Measurements from ENCODE around the gene TMEM186. TPM values are rescaled to one million over a fixed set of nuclear protein-coding genes. Genes with fewer than 3 reads are reported as not detected.

TMEM186 gene
- total and polyA plus RNA-seq, 9 of the 15 experiments (the other 6 are each of a cell fraction or from before 2014, with no cell fraction given): 10.1 to 33.4 (median 16.4) TPM

GRCh38 chr16:8808009-8808408, 10.6 kb upstream of the TMEM186 start (continued):
- no peak for TF ChIP-seq NFYB (IDR thresholded peaks at IDR 0.05; ENCODE audit: extremely low read depth, insufficient read length)
- TF ChIP-seq TAF9B (IDR thresholded peaks at IDR 0.05; ENCODE audit: partially characterized antibody): no peak
- TF ChIP-seq ELF4 (CRISPR knock-in tag; IDR thresholded peaks at IDR 0.05): no peak
- no peak for TF ChIP-seq ZC3H11A (IDR thresholded peaks at IDR 0.05; ENCODE audit: low read depth, low read length)
- no peak for TF ChIP-seq ARID3B (CRISPR knock-in tag; IDR thresholded peaks at IDR 0.05; ENCODE audit: borderline replicate concordance)
- no peak for TF ChIP-seq MEIS2 (IDR thresholded peaks at IDR 0.05; ENCODE audit: partially characterized antibody)

- no peaks in the 10 kb centered on the region; a peak in 1 of 5 replicates for H3K4me1 ChIP-seq (replicated peaks in 1 of 2; ENCODE audit: control insufficient read depth in 2 of 2, insufficient read depth in 2 of 2, low read length in 2 of 2)
- DNase-seq (ENCODE audit: extremely low read depth in 1 of 4, low spot score in 3 of 4) (no peak), ATAC-seq (no peak), FAIRE-seq (no peak)
- no TSS peak for BruUV-seq (replicated peaks)
- in situ Hi-C loops (cut with MboI): no loop called here
- H3K9me3 ChIP-seq (replicated peaks; ENCODE audit: control insufficient read depth, insufficient read depth, low read depth, low read length): no peaks in the 10 kb centered on the region
- H3K27ac ChIP-seq (ENCODE audit: extremely low read depth, low read depth, low read length): no peak overlapping the region
- ChIA-PET POLR2A (interaction anchor here (0.8 kb wide), 1 partner anchor 10 kb away, joined by 6 read pairs; no protein-coding TSS in a partner anchor), CTCF (ENCODE audit: low intra/inter-chr PET ratio) (no interaction called here)
- H3K9me1 ChIP-seq (ENCODE audit: control insufficient read depth, insufficient read depth, low read length): no peaks in the 10 kb centered on the region
- H3K4me2 ChIP-seq (ENCODE audit: insufficient read depth, low read length): no peak overlapping the region
- H3K79me2 ChIP-seq (ENCODE audit: control insufficient read depth, insufficient read depth, low read length): peaks cover 16% of the 10 kb centered on the region
- intact Hi-C loops (cut with micrococcal nuclease): no loop called here
- H3K4me3 ChIP-seq: no peak overlapping the region
- H3K36me3 ChIP-seq (ENCODE audit: control insufficient read depth, insufficient read depth, low read length): peaks cover 99% of the 10 kb centered on the region
- WGBS (ENCODE audit: insufficient coverage, low coverage, missing lambda C conversion rate): 97% methylated on average over 5 of the region's 5 CpGs
- no peak overlapping the region for H2AFZ ChIP-seq (ENCODE audit: low read depth, low read length)
- no peak for TF ChIP-seq ZNF143 (CRISPR knock-in tag; IDR thresholded peaks at IDR 0.05)
- TF ChIP-seq ZNF644 (tag; IDR thresholded peaks at IDR 0.05; ENCODE audit: low read depth): no peak
- TF ChIP-seq MTF1 (CRISPR knock-in tag; IDR thresholded peaks at IDR 0.05; ENCODE audit: borderline replicate concordance): no peak
- TF ChIP-seq ZNF133 (CRISPR knock-in tag; IDR thresholded peaks at IDR 0.05): no peak
- TF ChIP-seq ZNF354B (CRISPR knock-in tag; IDR thresholded peaks at IDR 0.05): no peak
- TF ChIP-seq PHF8 (IDR thresholded peaks at IDR 0.05; ENCODE audit: borderline replicate concordance, low read length): no peak
- no peak for TF ChIP-seq ZNF586 (CRISPR knock-in tag; conservative IDR thresholded peaks at IDR 0.05)
- H3K27me3 ChIP-seq (ENCODE audit: control insufficient read depth in 2 of 2, insufficient read depth in 2 of 2, low read length in 2 of 2): no peaks in the 10 kb centered on the region
- no peak overlapping the region for H3K9ac ChIP-seq (ENCODE audit: insufficient read depth in 1 of 2, low read depth in 2 of 2, low read length in 2 of 2)
- no peaks in the 10 kb centered on the region; the same call in 1 of the 2 replicates for H4K20me1 ChIP-seq (replicated peaks; ENCODE audit: control insufficient read depth, insufficient read depth, low read length)
These were observed 9.8 kb upstream of the TMEM186 start for GRCh38 chr16:8807189-8807588.

All from K562 (cell line).